D721Med (cell line): Measurements from ENCODE around the gene TSKU.

Experiments used
- DNase-seq: peaks from one replicate; pipeline ENCODE4 v3.0.0; 2011; ENCODE audit warnings: low spot score; ENCODE audit not compliant: insufficient read length
- FAIRE-seq: peaks from 2 replicates; lab custom pipeline; 2011; peaks lifted over from hg19 to GRCh38; lab: Jason Lieb, UNC
- CTCF ChIP-seq: IDR thresholded peaks from 2 replicates; pipeline ENCODE4 v1.5.1; 2012; ENCODE audit warnings: mild to moderate bottlenecking, control low read depth; ENCODE audit not compliant: insufficient read depth; ENCODE audit errors: missing control alignments

The TSKU gene

GRCh38 chr11:76766521-76766920 lies 16.6 kb upstream of the TSKU start:
- FAIRE-seq (no peak), DNase-seq (no peak)
- no peak for TF ChIP-seq CTCF

DNA sequence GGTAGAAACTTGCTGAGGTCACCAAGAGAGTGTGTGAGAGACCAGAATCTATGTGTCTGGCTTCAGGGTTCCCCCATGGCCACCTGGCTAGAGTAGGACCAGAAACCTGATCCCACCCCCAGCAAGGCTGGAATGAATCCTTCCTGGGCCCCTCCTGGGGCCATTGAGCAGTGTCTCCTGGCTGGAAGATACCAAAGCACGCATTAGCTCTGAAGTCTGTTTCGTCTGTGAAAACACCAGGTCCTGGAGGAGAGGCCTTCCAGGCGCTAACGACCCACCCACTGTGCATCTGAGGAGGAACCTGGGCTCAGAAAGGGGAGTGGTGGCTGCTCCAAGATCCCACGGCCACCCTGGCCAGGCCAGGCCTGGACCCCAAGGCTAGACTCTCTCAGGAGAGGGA lies 15.5 kb upstream of the TSKU start:
- DNase-seq (no peak), FAIRE-seq (no peak)
- no peak for TF ChIP-seq CTCF

GRCh38 chr11:76768088-76768908 lies 14.9 kb upstream of the TSKU start:
- DNase-seq = no peak
- FAIRE-seq = no peak
- no peak for TF ChIP-seq CTCF

GRCh38 chr11:76768909-76769560 lies 14.1 kb upstream of the TSKU start:
- DNase-seq (no peak), FAIRE-seq (no peak)
- TF ChIP-seq CTCF = no peak

- DNase-seq = no peak
- FAIRE-seq = no peak
- no peak for TF ChIP-seq CTCF
Observed at GRCh38 chr11:76769645-76770586, 13.2 kb upstream of the TSKU start.

GRCh38 chr11:76770642-76771445 lies 12.3 kb upstream of the TSKU start:
- no peak for FAIRE-seq
- no peak for DNase-seq
- TF ChIP-seq CTCF = no peak
